GM18511 (cell line): ENCODE data around the gene PLCD4.

Experiments
- ATAC-seq: cut with Tn5 transposase; IDR thresholded peaks from one replicate; pipeline ENCODE4 v1.9.1; 2021; ENCODE audit warnings: mild to moderate bottlenecking, moderate library complexity; ENCODE audit not compliant: unreplicated experiment

PLCD4 gene

DNA sequence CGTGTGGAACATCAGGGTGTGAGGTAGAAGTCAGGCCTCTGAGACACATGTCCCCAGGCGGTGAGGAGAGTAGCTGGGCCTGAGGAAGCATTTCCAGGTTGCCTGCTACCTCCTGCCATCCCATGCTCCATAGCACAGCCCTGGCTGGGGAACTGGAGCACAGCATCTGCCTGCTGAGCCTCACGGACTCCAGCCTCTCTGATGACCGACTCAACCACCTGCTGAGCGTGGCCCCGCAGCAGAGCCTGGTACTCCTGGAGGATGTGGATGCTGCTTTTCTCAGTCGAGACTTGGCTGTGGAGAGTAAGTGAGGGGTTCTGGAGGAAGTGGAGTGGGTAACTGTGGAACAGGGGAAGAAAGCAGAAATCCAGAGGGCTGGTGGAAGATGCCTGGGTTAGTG lies 54.7 kb downstream of the PLCD4 start:
- no peak for ATAC-seq

DNA sequence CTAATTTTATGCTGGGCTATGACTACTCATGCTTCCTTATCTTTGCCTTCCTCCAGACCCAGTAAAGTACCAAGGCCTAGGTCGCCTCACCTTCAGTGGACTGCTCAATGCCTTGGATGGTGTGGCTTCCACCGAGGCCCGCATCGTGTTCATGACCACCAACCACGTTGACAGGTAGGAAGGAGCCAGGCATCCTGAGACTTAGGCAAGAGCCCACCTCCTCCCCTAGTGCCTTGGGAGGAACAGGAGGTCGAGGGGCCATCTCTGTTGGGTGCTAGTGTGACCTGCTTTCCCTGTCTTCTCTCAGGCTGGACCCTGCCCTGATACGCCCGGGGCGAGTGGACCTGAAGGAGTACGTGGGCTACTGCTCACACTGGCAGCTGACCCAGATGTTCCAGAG lies 55.1 kb downstream of the PLCD4 start:
- no peak for ATAC-seq

DNA sequence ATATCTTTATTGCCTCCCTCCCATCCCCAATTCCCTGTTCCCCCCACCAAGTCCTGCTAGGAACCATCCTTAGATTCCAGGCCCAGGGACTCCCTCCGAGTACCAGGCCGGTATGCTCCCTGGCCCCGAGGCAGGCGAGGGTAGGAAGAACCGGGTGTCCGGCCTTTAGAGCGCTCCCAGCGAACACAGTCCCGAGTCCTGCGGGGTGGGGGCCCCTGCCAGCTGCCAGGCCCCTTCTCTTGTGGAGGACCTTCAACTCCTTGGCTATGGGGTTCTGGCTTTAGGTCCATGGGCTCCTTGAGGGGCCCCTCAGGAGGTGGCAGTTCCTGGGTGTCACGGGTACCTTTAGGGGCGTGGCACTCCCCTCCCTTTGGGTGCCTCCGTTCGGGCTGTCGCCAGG lies 56.2 kb downstream of the PLCD4 start:
- no peak for ATAC-seq

DNA sequence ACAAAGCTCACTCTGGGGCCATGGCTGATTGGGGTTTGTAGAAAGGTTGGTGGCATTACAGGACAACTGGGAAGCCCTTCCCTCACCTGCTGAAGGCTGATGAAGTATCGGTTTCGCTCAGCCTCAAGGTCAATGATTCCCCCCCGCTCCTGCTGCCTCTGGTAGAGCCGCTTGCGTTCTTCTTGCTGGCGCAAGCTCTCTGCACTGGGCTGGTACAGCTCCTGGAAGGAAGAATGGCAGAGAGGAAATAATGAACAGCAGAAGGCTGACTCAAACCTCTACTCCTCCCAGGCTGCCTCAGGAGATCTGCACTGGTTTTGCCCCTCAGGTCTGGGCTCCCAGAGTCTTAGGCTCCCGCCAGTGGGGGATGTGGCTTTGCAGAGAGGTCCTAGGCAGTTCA lies 57.0 kb downstream of the PLCD4 start:
- no peak for ATAC-seq

DNA sequence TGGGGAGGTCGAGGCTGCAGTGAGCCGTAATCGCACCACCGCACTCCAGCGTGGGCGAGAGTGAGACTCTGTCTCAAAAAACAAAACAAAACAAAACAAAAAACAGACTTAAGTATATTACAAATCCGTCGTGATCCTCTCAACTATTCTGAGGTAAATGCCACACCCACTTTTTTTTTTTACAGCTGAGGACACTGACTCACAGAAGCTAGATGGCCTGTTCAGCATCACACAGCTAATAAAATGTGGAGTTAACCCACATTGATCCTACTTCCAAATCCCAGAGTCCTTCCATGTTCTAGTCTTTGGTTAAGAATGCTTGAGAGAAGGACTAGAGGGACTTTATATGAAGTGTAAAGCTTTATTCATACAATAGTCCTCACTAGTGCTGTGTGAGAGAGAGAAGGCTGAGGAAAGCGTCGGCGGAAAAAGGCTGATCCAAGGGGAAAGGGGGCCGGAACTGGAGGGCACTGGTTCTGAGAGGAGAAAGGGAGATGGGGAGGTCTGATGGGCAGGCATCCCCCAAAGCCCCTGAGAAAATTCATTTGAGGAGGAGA lies 63.5 kb downstream of the PLCD4 start:
- no peak for ATAC-seq

DNA sequence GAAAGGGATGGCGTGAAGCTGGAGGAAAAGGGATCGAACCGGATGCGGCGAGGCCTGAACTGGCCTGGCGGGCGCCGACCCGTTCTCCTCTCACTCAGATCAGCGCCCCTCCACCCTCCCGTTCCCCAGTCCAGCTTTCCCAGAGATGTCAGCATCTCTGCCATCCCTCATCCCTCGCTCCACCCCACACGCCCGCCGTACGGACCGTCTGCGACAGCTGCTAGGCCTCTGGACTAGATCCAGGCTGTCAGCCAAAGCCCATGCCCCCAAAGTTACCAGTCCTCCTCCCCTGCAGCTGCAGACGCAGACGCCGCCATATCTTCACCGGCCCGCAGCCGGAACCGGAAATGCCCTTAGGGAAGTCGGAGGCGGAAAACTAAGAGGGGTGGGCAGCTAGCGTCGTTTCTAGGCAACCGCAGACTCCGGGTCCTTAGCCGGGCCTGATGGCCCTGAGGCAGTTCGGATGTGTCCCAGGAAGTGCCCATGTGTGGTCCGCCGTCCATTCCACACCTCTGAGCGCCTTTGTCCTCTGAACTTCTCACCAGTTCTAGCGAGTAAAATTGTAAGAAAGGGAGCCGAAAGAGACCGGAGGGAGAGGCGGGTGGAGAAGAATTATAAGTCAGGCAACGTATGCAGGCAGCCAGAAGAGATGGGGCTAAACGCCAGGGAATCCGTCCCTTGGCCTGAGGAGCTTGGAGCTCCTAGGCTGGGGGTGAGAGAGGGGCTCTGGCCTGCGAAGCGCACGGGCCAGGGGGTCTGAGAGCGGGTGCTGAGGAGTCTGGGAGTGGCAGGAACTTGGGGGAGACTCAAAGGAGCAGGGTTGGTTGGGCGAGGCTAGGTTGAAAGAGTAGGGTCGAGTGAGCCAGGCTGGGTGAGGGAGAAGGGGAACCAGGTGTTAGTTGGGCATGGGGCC lies 64.2 kb downstream of the PLCD4 start, which contains the start of the genes RNF25 and STK36:
RNF25 (minus strand) TSS at position 349 of the 913 bp plus-strand sequence; CDS start at position 317, 32 bp downstream.
STK36 (plus strand) TSS at position 433 of the 913 bp plus-strand sequence. CDS start 744 bp downstream, outside the sequence.
- ATAC-seq, result peak; percentile 99

DNA sequence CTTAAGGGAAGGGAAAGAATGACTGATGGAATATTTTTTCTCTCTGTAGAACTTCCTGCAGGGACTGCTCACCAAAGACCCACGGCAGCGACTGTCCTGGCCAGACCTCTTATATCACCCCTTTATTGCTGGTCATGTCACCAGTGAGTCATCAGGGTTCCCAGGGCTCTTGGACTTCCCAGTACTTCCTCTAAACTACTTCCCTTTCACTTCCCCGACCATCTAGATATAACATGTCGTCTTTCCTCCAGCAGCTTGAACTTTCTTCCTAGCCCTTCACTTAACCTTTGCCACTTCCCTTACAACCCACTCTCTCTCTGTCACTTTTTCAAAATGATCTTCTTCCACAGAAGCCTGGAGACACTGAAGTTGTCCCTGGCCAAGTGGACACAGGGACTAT lies 71.4 kb downstream of the PLCD4 start:
- no peak for ATAC-seq

DNA sequence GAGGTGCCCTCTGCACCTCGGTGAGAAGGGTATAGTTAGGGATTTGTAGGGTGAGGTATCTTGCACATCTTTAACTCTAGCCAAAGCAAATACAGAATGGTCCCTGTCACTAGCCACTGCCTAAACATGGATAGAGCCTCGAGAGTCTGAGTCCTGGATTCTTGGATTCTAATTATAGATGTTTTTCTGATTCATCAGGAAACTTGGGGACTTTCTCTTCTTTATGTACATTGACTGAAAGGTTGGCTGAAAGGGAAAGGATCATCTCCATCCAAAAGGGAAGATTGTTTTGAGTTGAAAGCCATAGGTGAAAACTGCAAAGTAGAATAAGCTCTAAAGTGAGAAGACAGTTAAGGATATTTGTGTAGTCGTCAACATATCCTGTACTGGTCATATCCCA lies 72.4 kb downstream of the PLCD4 start:
- ATAC-seq, result no peak
